HG03460 (cell line): ENCODE measurements around the gene NR3C1.

Experiments
- ATAC-seq: cut with Tn5 transposase; IDR thresholded peaks from one replicate; pipeline ENCODE4 v1.9.1; 2021; ENCODE audit not compliant: unreplicated experiment

The NR3C1 gene

GRCh38 chr5:143267186-143267585 lies 136.3 kb downstream of the NR3C1 start:
- no peak for ATAC-seq

- no peak for ATAC-seq
Measured at GRCh38 chr5:143265995-143266394, 137.5 kb downstream of the NR3C1 start.

GRCh38 chr5:143263272-143263810 lies 140.1 kb downstream of the NR3C1 start:
- no peak for ATAC-seq

GRCh38 chr5:143262393-143263174 lies 140.9 kb downstream of the NR3C1 start:
- ATAC-seq, result no peak

- no peak for ATAC-seq
Measured at GRCh38 chr5:143261748-143262392, 141.6 kb downstream of the NR3C1 start.

- ATAC-seq, result no peak
Measured at GRCh38 chr5:143259254-143259605, 144.3 kb downstream of the NR3C1 start.

- no peak for ATAC-seq
Measured at GRCh38 chr5:143258559-143259253, 144.8 kb downstream of the NR3C1 start.

- ATAC-seq, result no peak
Measured at GRCh38 chr5:143254819-143255218, 148.7 kb downstream of the NR3C1 start.

- ATAC-seq, result no peak
Measured at GRCh38 chr5:143251946-143252345, 151.5 kb downstream of the NR3C1 start.

- ATAC-seq, result no peak
Measured at GRCh38 chr5:143251190-143251589, 152.3 kb downstream of the NR3C1 start.

- no peak for ATAC-seq
Measured at GRCh38 chr5:143249851-143250250, 153.6 kb downstream of the NR3C1 start.

- no peak for ATAC-seq
Measured at GRCh38 chr5:143248822-143249579, 154.5 kb downstream of the NR3C1 start.

GRCh38 chr5:143248391-143248790 lies 155.1 kb downstream of the NR3C1 start:
- no peak for ATAC-seq

- ATAC-seq, result no peak
Measured at GRCh38 chr5:143247134-143247815, 156.2 kb downstream of the NR3C1 start.

GRCh38 chr5:143245929-143246561 lies 157.4 kb downstream of the NR3C1 start:
- ATAC-seq, result no peak

- no peak for ATAC-seq
Measured at GRCh38 chr5:143244990-143245389, 158.5 kb downstream of the NR3C1 start.

- no peak for ATAC-seq
Measured at GRCh38 chr5:143244000-143244736, 159.3 kb downstream of the NR3C1 start.

- ATAC-seq, result no peak
Measured at GRCh38 chr5:143243103-143243502, 160.4 kb downstream of the NR3C1 start.

- no peak for ATAC-seq
Measured at GRCh38 chr5:143241892-143242291, 161.6 kb downstream of the NR3C1 start.
